Right ventricle myocardium superior (tissue), 1 donor: ENCODE data around the gene GALNT14. TPM values are rescaled to one million over a fixed set of nuclear protein-coding genes. Genes with fewer than 3 reads are reported as not detected.

Experiments
- ATAC-seq: fragments of 200-7000 bp; cut with Tn5 transposase; one replicate; pipeline ENCODE4 v1.9.1; 2020; ENCODE audit warnings: mild to moderate bottlenecking; ENCODE audit not compliant: poor library complexity
- DNase-seq: peaks from one replicate; pipeline ENCODE4 v3.0.0-alpha.2; 2020
- intact Hi-C: fragments of 100-400 bp; cut with DNase I; formaldehyde crosslinking; loops from one replicate; pipeline ENCODE4 v1.11.2; 2022
- total RNA-seq: library from RNA; stranded (reverse); fragmentation: NEBNext Ultra II Directional; extraction: Animal tissue kit (Norgen Biotek cat#: 25700); gene quantifications from one replicate; pipeline ENCODE4 v1.2.1, GENCODE V29; 2021
- donor health status: DM: no; HTN: yes; CAD: no; lungs with severe emphysema.

The GALNT14 gene
- total RNA-seq, 1 donor from 2014 or later = 0.67 TPM

DNA sequence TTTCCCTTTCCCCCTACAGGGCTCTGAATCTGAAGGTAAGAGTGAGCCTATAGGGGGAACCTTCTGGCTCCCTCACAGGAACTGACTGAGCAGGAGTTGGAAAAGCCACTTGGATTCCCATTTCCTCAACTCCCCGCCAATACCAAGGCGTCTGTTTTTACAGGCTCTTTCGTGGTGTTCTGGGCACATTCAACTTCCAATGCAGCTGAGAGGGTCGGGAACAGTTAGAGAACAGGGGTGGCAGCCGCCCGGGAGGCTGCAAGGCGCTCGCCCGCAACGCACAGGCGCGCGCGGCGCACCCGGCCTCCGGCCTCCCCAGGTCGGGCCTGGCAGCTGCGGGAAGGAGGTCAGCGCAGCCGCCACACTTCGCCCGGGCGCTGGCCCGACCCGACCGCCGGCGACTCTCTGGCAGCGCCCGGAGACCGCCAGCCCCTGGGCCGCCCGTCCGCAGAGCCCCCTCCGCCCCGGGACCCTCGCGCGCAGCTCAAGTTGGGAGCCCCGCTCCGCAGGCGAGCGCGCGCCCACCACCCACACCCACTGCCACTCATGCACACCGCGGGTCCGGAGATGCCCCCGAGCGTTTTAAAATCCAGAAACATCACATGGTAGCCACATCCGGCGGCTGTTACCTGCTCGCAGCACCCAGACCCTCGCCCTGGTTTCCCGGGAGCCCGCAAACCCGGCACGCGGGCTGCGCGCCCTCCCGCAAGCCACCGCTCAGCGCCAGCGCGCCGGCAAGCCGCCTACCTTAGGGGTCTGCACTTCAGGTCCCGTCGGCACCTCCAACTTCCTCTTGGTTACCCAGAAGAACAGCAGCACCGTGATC, 816 bp downstream of the GALNT14 start:
- ATAC-seq (peak; percentile 59), DNase-seq (no peak)
- intact Hi-C loops = no loop called here

DNA sequence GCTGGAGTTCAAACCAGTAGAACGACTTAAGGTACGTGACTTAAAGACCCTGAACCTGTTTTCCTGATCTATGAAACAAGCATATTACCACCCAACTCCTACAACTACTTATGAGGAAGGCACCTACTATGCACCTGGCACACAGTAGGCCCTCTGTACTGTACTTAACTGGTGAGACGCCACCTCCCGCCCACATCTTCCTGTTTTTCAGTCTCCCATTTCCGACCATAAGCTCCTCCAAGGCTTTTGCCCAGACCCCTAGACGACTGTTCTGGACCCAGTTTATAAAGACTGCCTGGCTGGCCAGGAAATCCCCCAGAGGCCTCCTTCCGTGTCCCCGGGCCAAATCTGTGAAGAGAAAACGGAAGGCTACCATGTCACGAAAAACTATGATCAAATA, 1.5 kb downstream of the GALNT14 start:
- DNase-seq (no peak), ATAC-seq (no peak)
- intact Hi-C loops = no loop called here

DNA sequence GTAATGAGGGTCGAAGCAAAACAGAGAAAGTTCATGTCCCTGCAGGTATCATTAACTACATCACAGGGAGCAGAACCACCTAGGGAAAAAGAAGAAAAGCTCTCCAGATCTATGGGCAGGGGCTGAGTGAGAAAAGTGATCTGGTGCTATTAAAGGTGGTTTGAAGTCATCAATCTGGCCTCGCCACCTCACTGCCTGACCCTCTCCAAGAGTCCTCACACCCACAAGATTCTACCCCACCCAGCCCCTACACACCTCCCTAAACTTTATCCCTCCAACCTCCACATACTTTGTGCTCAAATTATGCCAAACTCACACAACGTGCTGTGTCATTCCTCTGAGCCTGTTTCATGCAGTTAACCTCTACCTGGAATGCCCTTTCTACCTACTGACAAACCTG, 2.2 kb downstream of the GALNT14 start:
- no peak for ATAC-seq
- intact Hi-C loops = no loop called here
- no peak for DNase-seq

DNA sequence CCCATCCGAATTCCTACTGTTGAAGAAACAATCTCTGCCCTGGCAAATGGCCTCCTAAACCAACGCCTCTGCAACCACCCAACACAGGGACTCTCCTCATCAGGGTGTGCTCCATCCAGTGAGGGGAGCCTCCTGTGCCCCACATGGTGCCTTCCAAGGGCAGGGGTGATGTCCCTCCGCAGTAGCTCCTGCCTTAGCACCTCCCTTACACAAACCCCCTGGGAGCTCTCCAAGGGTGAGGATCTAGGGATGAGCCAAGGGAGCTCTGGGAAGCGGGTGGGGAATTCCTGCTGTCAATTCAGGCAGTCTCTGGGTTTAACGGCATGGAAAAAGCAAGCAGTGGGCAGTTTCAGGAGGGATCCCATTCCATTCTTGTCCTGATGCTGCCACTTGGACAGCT, 3.8 kb downstream of the GALNT14 start:
- DNase-seq = no peak
- ATAC-seq = no peak
- intact Hi-C loops = no loop called here

DNA sequence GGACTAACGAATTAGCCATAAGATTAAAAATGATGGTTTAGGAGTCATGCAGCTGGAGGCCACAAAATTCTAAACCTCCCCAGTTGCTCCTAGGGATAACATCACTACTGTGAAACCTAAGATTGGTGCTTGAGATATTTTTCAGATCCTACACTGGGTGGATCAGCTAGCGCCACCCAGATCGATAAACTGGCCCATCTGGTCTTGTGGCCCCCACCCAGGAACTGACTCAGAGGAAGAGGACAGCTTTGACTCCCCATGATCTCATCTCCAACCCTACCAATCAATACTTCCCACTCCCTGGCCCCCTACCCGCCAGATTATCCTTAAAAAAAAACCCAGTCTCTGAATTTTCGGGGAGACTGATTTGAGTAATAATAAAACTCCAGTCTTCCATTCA, 5.5 kb downstream of the GALNT14 start:
- no peak for ATAC-seq
- DNase-seq = no peak
- intact Hi-C loops = no loop called here

DNA sequence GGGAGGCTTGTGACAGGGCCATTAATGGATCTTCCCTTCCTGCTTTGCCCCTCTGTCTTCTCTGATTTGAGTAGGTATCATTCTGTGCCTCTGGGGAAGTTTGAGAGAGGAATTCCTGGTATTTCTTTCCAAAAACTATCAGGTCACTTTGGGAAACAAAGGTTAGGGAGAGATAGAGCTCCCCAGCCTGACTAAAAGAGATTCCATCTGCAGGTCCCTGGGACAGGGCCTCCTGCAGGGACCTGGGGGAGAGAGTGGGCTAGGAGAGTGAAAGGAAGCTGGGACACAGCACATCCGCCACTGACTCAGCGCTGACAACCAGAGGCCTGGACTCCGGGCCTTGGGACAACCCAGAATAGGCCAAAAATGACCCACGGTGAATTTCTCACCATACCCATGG, 6.4 kb downstream of the GALNT14 start:
- intact Hi-C loops = no loop called here
- ATAC-seq = no peak
- DNase-seq = no peak

DNA sequence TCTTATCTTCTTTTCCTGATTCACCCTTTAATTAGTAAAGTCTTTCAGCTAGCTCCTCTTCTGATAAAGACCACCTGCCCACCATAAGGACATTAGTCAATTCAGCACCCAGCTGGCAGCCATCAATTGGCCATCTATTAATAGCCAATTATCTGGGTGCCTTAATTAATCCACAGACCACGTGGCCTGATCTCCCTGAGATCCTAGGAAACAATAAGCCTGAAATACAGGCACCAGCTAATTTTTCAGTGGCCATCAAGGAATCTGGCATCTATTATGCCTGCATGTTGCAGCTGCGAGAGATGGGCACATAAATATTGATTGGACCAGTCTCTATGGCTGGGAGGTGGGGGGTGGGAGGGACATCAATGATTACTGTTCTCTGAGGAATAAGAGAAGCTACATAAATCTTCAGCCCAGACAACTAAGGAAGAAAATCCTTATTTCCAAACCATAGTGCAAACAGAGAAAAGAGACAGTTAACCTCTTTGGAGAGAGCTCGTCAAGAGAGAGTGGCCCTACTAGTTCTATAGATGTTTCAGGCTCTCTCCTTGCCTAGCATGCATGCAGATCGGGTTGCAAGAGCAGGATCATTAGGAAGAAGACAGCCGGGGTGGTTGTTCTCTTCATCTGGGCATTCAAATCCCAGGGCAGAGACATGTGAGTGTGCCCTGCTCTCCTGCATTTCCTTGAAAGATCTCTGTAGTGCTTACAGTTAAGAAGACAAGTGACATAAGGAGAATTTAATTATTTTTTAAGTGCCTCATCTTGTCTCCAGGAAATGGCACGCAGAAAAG, 8.7 kb downstream of the GALNT14 start:
- intact Hi-C loops = no loop called here
- ATAC-seq (no peak), DNase-seq (no peak)

DNA sequence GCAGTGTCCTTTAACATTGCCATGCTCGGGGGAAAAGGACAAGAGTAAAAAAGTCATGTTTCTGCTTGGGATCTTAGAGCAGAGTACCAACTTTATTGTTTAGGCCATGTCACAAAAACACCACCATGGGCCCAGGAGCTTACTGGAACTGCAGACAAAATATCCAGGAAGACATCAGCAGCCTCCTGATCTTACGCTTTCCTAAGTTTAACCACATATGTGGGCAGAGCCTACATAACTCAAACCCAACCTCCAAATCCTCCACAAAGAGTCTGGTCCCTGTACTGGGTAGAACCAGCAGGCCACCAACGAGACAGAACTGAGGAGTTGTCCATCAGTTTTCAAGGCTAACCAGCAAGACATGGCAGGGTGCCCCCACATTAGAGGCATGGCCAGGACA, 10.3 kb downstream of the GALNT14 start:
- intact Hi-C loops = no loop called here
- DNase-seq (no peak), ATAC-seq (no peak)

DNA sequence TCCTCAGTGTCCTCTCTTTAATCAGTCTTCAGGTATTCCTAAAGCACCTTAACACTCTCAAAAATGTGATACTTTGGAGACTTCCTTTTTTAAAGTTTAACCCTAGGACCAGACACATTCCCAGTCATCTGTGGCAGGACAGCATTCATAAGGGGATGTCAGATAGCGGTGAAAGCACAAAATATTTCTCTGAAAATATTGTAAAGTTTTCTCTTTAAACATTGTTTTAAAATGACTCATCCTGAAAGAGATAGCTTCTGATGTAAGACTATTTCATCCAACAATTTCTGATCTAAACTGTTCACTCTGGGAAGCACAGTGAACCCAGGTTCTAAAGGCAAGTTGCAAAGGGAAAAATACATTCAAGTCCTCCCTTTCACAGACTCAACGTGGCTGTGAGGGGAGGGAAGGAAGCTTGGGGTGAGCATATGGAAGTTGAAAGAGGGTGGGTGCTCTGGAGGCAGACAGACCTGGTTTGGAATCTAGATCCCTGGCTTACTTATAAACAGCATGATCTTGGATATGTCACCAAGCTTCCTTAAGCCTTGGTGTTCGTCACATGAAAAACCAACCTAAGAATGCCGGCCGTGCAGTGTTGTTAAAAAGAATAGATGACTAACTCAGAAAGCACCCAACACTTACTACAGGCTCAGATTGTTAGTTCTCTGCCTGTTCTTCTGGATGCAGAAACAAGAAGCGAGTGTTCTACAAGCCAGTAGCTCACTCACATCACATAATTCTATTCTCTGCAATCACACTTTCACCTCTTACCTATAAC, 12.1 kb downstream of the GALNT14 start:
- intact Hi-C loops = no loop called here
- no peak for ATAC-seq
- no peak for DNase-seq

DNA sequence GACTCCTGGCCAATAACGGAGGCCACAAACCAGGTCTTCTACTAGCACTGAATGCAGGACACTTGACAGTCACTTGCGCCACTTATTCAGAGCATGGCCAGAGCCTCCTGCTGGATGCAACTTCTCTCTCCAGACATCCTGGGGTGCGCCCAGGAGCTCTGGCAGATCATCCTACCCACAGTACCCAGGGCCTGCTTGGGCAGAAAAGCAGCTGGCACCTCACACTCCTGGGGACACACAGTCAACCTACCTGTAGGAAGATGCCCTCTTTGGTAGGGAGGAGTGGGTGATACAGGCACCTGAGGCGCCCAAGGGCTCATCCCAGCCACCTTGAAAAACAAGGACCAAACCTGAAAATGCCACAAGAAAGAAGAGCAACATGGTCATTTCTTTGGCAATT, 13.3 kb downstream of the GALNT14 start:
- no peak for DNase-seq
- no peak for ATAC-seq
- intact Hi-C loops = no loop called here

DNA sequence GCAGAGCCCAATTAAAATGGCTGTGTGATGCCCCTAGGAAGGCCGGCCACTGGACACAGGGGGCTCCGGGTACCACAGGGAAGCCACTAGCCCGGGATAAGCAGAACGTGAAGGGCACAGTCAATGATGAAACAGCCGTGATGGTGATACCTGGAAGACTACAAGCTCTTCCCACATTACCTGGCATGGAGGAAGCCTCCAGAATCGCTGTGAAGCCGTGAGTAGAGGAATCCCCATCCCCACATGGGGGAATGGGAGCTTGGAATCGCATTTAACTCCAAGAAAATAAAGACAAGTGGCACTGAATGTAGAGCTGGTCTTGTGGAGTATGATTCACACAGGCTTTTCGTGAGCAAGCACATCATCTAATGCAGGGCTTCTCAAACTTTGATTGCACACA, 16.1 kb downstream of the GALNT14 start:
- intact Hi-C loops = no loop called here
- DNase-seq (no peak), ATAC-seq (no peak)

DNA sequence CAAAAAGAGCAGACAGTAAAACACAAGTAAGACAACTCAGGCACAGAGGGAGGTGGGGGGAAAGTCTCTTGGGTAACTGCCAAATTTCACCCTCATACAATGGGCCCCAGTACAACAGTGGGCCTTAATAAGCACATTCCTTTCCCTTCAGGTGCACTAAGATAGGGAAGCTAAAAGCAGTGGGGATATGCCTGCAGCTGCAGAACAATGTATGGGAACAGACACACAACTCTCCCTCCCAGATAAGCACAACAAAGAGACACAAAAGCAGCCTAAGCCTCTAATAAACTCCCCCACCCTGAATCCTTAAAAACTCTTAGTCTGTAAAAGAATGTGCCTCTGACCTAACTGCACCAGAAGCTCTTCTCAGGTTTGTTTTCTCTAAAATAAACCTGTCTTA, 24.5 kb downstream of the GALNT14 start:
- no peak for ATAC-seq
- intact Hi-C loops = no loop called here
- no peak for DNase-seq

DNA sequence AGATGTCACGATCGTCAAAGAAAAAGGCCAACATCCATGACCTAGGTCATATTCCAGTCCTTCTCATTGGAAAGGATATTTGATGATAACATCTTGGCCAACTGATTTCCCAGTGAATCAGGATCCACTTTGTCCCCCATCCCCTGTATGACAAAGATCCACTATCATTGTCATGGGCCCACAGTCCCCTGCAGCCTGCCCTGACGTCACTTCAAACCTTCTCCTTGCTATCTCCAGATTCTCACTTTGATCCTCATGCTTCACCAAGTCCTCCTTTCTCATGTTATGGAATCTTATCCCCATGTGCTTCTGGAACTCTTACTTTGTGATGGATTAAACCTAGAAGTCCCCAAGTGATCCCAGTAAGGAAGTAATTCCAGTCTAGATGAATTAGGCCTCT, 25.7 kb downstream of the GALNT14 start:
- intact Hi-C loops = no loop called here
- ATAC-seq (no peak), DNase-seq (no peak)

DNA sequence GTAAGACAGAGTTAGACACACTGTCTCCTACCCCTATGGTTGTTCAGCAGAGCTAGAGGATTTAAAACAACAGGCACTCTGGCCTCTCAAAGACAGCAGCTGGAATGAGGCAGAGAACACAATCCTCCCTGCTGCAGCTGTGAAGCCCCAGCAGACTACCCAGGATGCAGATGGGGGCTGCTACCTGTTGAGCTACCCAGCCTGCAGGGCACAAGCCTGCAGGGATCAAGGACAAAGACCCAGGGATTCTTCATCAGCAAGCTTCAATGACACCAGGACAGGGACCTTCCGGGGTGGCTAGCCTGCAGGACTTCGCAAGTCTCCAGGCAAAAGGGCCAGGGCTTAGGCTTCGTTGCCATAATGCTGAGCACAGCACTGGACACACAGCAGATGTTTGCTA, 27.2 kb downstream of the GALNT14 start:
- DNase-seq = no peak
- intact Hi-C loops = no loop called here
- ATAC-seq = no peak

DNA sequence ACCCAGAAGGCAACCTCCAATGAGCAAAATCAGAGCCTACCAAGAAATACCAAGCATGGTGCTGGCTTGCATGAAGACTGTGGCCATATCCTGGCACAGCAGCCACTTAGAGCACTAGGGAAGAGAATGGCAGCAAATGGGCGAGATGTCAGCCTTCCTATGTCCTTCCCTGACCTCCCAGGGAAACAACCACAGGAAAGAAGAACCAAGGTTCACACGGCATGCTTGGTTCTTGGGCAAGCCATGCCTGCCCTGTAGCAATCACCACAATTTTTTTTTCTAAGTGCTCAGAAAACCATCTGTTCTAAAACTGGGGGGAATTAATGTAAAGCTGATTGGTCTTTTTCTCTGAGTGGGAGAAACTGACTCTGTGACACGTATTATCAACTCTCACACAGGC, 27.8 kb downstream of the GALNT14 start:
- DNase-seq (no peak), ATAC-seq (no peak)
- intact Hi-C loops = no loop called here

DNA sequence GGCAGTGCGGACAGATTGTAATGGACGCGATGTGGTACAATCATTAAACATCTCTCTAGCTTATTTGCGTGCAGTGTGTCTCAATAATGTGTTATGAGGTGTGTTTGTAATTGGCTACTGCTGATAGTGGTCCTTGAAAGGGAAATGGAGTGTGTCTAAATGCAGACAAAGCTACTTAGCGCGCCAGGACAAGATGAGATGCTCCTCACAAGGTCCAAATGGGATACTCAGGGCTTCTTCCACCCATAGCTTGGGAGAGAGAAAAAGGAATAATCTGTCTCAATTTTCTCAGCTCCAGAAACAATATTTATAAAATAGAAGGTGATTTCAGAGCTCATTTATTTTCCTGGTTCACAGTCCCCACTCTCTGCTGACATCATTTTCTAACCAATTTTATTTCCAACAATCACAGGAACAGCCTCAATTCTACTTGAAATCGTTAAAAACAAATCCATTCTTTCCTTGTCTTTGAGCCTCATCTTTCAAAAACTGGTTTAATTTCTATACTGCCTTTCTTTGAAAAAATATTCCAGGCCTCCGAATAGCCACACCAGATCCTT, 28.5 kb downstream of the GALNT14 start:
- ATAC-seq (no peak), DNase-seq (no peak)
- intact Hi-C loops = no loop called here

DNA sequence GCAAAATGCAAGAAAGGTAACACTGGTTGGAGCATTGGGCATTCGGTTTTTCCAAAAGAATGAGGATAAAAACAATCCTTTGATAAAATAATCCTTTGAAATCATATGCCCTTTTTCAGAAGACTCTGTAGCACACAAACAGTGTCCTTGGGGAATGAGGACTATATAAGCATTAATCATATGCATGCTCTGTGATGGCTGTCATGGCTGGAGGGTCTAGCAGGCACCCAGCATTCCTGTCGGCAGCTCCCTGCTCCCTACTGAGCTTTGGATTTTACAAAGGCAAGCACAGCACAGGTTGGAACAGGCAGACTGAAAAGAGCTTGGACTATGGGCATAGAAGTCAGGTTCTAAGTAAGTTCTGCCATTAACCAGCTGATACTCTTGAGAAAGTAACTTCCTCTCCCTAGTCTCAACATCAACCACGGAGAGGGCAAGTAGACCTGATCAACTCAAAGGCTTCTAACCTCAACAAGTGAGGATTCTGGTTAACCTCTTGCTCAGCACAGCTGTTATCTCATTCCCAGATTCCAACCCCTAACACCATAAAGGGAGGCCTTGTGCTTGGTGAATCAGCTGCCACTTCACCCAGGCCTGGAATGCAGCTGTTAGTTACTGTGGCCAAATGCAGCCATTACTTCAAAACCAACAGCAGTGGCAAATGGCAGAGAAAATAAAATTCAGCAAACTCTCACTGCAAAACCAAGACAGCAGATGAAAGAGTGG, 29.5 kb downstream of the GALNT14 start:
- no peak for DNase-seq
- intact Hi-C loops = no loop called here
- ATAC-seq = no peak

DNA sequence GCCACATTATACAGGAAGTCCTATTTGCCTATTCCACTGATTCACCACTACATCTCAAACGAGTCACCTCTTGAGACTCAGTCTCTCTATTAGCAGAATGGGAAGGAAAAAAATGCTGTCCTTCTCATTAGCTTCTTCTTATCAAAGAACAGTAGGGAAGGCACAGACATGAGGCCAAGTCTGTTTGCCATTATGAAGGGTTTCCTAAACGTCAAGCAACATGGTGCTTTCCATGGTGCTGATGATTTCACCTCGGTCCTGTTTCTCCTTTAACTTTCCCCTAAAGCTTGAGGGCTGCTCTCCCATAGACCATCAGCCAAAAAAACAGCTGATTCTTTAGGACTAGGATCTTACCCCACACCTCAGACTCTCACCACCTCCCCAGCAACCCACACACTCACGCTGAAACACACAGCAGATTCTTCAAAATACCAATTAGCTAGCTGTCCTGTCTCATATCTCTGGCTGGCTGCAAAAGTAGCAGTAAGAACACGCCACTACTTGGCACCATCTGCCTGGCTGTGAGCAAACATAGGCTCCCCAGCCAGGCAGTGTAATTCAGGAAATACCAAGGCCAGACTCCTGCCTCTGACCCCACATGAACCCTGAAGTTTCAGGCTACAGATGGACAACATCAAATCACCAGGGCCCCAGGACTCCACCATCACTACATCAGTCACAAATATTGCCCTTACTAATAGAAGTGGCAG, 30.5 kb downstream of the GALNT14 start:
- ATAC-seq (no peak), DNase-seq (no peak)
- intact Hi-C loops = no loop called here
